Neutrophil (primary cell): Measurements from ENCODE around the gene CDK9.

Experiments
- H3K27ac ChIP-seq: fragments of 200-600 bp; sonication (generic); 2 replicates; pipeline ENCODE4 v1.5.1; 2016; ENCODE audit warnings: mild to moderate bottlenecking, moderate library complexity
- H3K27me3 ChIP-seq: fragments of 200-600 bp; sonication (generic); 2 replicates; pipeline ENCODE4 v1.6.0; 2016; ENCODE audit warnings: mild to moderate bottlenecking
- H3K36me3 ChIP-seq: fragments of 200-600 bp; sonication (generic); 2 replicates; pipeline ENCODE4 v1.5.1; 2017
- H3K4me1 ChIP-seq, 2 experiments: fragments of 200-600 bp in 1 of 2; sonication (generic) in 1 of 2; 1 replicate in 1 of 2; 2 replicates in 1 of 2; pipeline versions ENCODE4 v1.5.1 to v1.6.1; 2013 to 2016; ENCODE audit warnings: low read depth in 1 of 2, low read length in 1 of 2, mild to moderate bottlenecking in 1 of 2, moderate library complexity in 1 of 2; ENCODE audit not compliant: control insufficient read depth in 1 of 2, insufficient read depth in 1 of 2
- H3K4me3 ChIP-seq, 2 experiments: fragments of 200-600 bp in 1 of 2; sonication (generic) in 1 of 2; 1 replicate in 1 of 2; 2 replicates in 1 of 2; pipeline ENCODE4 v1.5.1; 2013 to 2016; ENCODE audit warnings: low read depth in 1 of 2, low read length in 1 of 2, mild to moderate bottlenecking in 1 of 2, moderate library complexity in 1 of 2
- H3K9me3 ChIP-seq: fragments of 200-600 bp; sonication (generic); 2 replicates; pipeline ENCODE4 v1.5.1; 2016
- TF ChIP-seq, protein P1 (sequence below): fragments of 200-600 bp; sonication (generic); IDR thresholded peaks from 2 replicates; pipeline ENCODE4 v1.5.1; 2016; ENCODE audit warnings: antibody characterized with exemption

The CDK9 gene

DNA sequence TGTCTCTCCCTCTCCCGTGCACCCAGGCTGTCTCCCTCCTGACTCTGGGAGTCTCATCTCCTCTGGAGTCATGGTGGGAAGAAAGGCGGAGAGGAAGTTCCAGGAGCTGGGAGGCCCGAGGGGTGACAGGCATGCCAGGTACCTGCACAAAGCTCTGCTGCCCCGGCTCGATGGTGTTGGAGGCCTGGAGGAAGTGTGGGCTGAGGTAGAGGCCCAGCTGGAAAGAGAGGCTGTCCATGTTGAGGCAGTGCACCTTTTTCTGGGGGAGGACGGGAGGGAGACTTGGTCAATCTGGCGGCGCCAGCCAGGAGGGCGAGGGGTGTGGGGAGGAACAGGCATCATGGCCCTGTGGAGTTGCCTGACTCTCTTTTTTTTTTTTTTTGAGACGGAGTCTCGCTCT lies 32.7 kb downstream of the CDK9 start:
- TF ChIP-seq, protein P1, sequence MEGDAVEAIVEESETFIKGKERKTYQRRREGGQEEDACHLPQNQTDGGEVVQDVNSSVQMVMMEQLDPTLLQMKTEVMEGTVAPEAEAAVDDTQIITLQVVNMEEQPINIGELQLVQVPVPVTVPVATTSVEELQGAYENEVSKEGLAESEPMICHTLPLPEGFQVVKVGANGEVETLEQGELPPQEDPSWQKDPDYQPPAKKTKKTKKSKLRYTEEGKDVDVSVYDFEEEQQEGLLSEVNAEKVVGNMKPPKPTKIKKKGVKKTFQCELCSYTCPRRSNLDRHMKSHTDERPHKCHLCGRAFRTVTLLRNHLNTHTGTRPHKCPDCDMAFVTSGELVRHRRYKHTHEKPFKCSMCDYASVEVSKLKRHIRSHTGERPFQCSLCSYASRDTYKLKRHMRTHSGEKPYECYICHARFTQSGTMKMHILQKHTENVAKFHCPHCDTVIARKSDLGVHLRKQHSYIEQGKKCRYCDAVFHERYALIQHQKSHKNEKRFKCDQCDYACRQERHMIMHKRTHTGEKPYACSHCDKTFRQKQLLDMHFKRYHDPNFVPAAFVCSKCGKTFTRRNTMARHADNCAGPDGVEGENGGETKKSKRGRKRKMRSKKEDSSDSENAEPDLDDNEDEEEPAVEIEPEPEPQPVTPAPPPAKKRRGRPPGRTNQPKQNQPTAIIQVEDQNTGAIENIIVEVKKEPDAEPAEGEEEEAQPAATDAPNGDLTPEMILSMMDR: no peak
- Histone ChIP-seq H3K27me3 (no peaks in the 10 kb centered on the region), H3K36me3 (no peaks in the 10 kb centered on the region), H3K9me3 (no peaks in the 10 kb centered on the region), H3K4me3 (no peak overlapping the region), H3K4me1 (no peaks in the 10 kb centered on the region), H3K27ac (no peak overlapping the region)

GRCh38 chr9:127822108-127822507 lies 36.3 kb downstream of the CDK9 start:
- Histone ChIP-seq H3K4me3 (no peak overlapping the region), H3K9me3 (no peaks in the 10 kb centered on the region), H3K27me3 (no peaks in the 10 kb centered on the region), H3K4me1 (no peaks in the 10 kb centered on the region), H3K27ac (no peak overlapping the region), H3K36me3 (no peaks in the 10 kb centered on the region)
- TF ChIP-seq, protein P1: no peak

- peaks cover 0 to 6% of the 10 kb centered on the region in 2 experiments for H3K4me1 ChIP-seq
- TF ChIP-seq, protein P1: no peak
Measured at GRCh38 chr9:127825319-127826051, 39.7 kb downstream of the CDK9 start.

DNA sequence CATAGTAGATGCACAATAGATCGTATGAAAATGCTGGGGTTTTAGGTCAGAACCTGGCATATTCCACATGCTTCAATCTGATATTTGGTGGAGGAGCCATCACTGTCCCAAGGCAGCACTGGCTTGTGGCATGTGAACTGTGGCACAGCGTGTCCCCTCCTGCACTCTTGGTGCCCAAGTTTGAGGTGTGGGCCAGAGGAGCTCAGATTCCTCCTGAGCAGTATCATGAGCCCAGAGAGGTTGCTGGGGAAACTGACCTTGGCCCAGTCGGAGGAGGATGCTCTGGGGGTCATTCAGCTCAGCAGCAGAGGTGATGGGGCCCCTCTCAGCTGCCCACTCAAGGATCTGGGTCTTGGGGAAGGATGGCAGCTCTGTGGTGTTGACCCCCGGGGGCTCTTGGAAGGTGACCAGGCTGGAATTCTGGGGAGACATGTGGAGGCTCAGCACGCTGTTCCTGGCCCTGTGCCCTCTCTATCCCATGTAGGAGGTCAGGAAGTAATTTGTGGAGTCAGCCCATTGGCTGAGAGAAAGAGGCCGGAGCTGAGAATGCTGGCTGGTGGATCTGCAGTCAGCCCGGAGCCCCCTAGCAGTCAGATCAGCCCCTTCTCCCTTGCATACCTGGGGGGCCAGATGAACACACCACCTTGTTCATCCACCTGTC lies 40.5 kb downstream of the CDK9 start:
- Histone ChIP-seq H3K27ac (no peak overlapping the region), H3K27me3 (no peaks in the 10 kb centered on the region), H3K4me1 (peaks cover 0 to 6% of the 10 kb centered on the region in 2 experiments), H3K36me3 (no peaks in the 10 kb centered on the region), H3K9me3 (no peaks in the 10 kb centered on the region), H3K4me3 (no peak overlapping the region)
- TF ChIP-seq, protein P1: no peak

More at GRCh38 chr9:127825319-127826051, 39.7 kb downstream of the CDK9 start:
- Histone ChIP-seq H3K27ac (no peak overlapping the region), H3K27me3 (no peaks in the 10 kb centered on the region), H3K4me3 (no peak overlapping the region), H3K9me3 (no peaks in the 10 kb centered on the region), H3K36me3 (no peaks in the 10 kb centered on the region)

- no peaks in the 10 kb centered on the region for H3K36me3 ChIP-seq
- peaks cover 0 to 6% of the 10 kb centered on the region in 2 experiments for H3K4me1 ChIP-seq
- no peaks in the 10 kb centered on the region for H3K9me3 ChIP-seq
- peak overlapping the region in 1 of 2 experiments; percentile 30 for H3K4me3 ChIP-seq
- TF ChIP-seq, protein P1: no peak
- H3K27ac ChIP-seq: no peak overlapping the region
- H3K27me3 ChIP-seq: no peaks in the 10 kb centered on the region
Measured at GRCh38 chr9:127828262-127829031, 42.6 kb downstream of the CDK9 start.
